Neural cell (in vitro differentiated cells): Measurements from ENCODE around the gene COPB2. TPM values are rescaled to one million over a fixed set of nuclear protein-coding genes. Genes with fewer than 3 reads are reported as not detected.

Experiments
- H2AFZ ChIP-seq: fragments of 200-600, 300-800 bp; sonication (generic), shearing (Covaris generic); 2 replicates; pipeline ENCODE4 v1.6.0; 2014; ENCODE audit warnings: low read depth, mild to moderate bottlenecking, antibody characterized with exemption, low read length, moderate library complexity
- H3F3A ChIP-seq: fragments of 200-600 bp; shearing (Covaris generic); 2 replicates; pipeline ENCODE4 v1.6.1; 2016; ENCODE audit warnings: mild to moderate bottlenecking, moderate library complexity, mixed read lengths, antibody characterized with exemption, low read length; ENCODE audit not compliant: insufficient read depth, poor library complexity, severe bottlenecking
- H3K27ac ChIP-seq: fragments of 200-600, 300-800 bp; sonication (generic), shearing (Covaris generic); 2 replicates; pipeline ENCODE4 v1.5.1; 2014; ENCODE audit warnings: mild to moderate bottlenecking, low read length, moderate library complexity
- H3K27me3 ChIP-seq: fragments of 300-800, 200-600 bp; sonication (generic), shearing (Covaris generic); 2 replicates; pipeline ENCODE4 v1.6.0; 2014; ENCODE audit warnings: mild to moderate bottlenecking, low read depth, low read length, moderate library complexity; ENCODE audit not compliant: insufficient read depth
- H3K36me3 ChIP-seq: fragments of 300-800, 200-600 bp; sonication (generic), shearing (Covaris generic); 2 replicates; pipeline ENCODE4 v1.5.1; 2014; ENCODE audit warnings: mild to moderate bottlenecking, antibody characterized with exemption, low read length, moderate library complexity; ENCODE audit not compliant: insufficient read depth
- H3K4me2 ChIP-seq: fragments of 300-800, 200-600 bp; sonication (generic), shearing (Covaris generic); 2 replicates; pipeline ENCODE4 v1.6.0; 2014; ENCODE audit warnings: mild to moderate bottlenecking, low read length
- H3K4me3 ChIP-seq: fragments of 300-800, 200-600 bp; sonication (generic), shearing (Covaris generic); 2 replicates; pipeline ENCODE4 v1.5.1; 2014; ENCODE audit warnings: mild to moderate bottlenecking, low read length, moderate library complexity
- H3K79me2 ChIP-seq: fragments of 200-600 bp; shearing (Covaris generic); replicated peaks from 2 replicates; pipeline ENCODE4 v1.6.0; 2014; ENCODE audit warnings: mild to moderate bottlenecking, low read length, moderate library complexity; ENCODE audit not compliant: insufficient read depth
- H3K9ac ChIP-seq: fragments of 300-800, 200-600 bp; sonication (generic), shearing (Covaris generic); 2 replicates; pipeline ENCODE4 v1.6.1; 2016; ENCODE audit warnings: mild to moderate bottlenecking, low read length, mixed read lengths
- H3K9me2 ChIP-seq: fragments of 200-600 bp; shearing (Covaris generic); 2 replicates; pipeline ENCODE4 v1.6.1; 2016; ENCODE audit warnings: mild to moderate bottlenecking, low read length, mixed read lengths; ENCODE audit not compliant: insufficient read depth
- H3K9me3 ChIP-seq: fragments of 200-600, 300-800 bp; sonication (generic), shearing (Covaris generic); 2 replicates; pipeline ENCODE4 v1.6.1; 2016; ENCODE audit warnings: mild to moderate bottlenecking, mixed run types, low read length, moderate library complexity, mixed read lengths
- H4K20me1 ChIP-seq: fragments of 200-600 bp; shearing (Covaris generic); 2 replicates; pipeline ENCODE4 v1.6.1; 2016; ENCODE audit warnings: mild to moderate bottlenecking, mixed run types; ENCODE audit not compliant: insufficient read depth
- EP300 ChIP-seq: fragments of 450-650 bp; conservative IDR thresholded peaks from 2 replicates; pipeline ENCODE4 v1.6.1; 2014; ENCODE audit warnings: antibody characterized with exemption, mild to moderate bottlenecking, moderate library complexity; ENCODE audit not compliant: poor library complexity, severe bottlenecking
- EZH2 ChIP-seq: fragments of 200-600, 300-800 bp; shearing (Covaris generic), sonication (generic); IDR thresholded peaks from 2 replicates; pipeline ENCODE4 v1.6.1; 2014; ENCODE audit warnings: antibody characterized with exemption, low read length, borderline replicate concordance, mild to moderate bottlenecking; ENCODE audit not compliant: insufficient read depth, poor library complexity, severe bottlenecking
- MXI1 ChIP-seq: fragments of 450-650 bp; conservative IDR thresholded peaks from 2 replicates; pipeline ENCODE4 v1.6.1; 2014; ENCODE audit warnings: antibody characterized with exemption, mild to moderate bottlenecking; ENCODE audit not compliant: poor library complexity, severe bottlenecking
- POLR2AphosphoS5 ChIP-seq: IDR thresholded peaks from 2 replicates; pipeline ENCODE4 v1.6.1; 2012
- RAD21 ChIP-seq: fragments of 450-650 bp; conservative IDR thresholded peaks from 2 replicates; pipeline ENCODE4 v1.6.1; 2014; ENCODE audit warnings: antibody characterized with exemption, mild to moderate bottlenecking, moderate library complexity
- SMC3 ChIP-seq: fragments of 450-650 bp; conservative IDR thresholded peaks from 2 replicates; pipeline ENCODE4 v1.6.1; 2014; ENCODE audit warnings: antibody characterized with exemption, mild to moderate bottlenecking, moderate library complexity; ENCODE audit not compliant: poor library complexity
- TAF1 ChIP-seq: IDR thresholded peaks from 2 replicates; pipeline ENCODE4 v1.6.1; 2012; ENCODE audit warnings: low read depth
- polyA plus RNA-seq: library from polyadenylated mRNA; depleted of rRNA; stranded (reverse); fragments of >200 nt; gene quantifications from 2 replicates; pipeline ENCODE4 v1.2.3, GENCODE V29; 2014
- TF ChIP-seq, protein P1 (sequence below): IDR thresholded peaks from 2 replicates; pipeline ENCODE4 v1.6.1; 2012; ENCODE audit warnings: borderline replicate concordance
- TF ChIP-seq, protein P2 (sequence below): fragments of 450-650 bp; IDR thresholded peaks from 2 replicates; pipeline ENCODE4 v1.5.1; 2014; ENCODE audit warnings: antibody characterized with exemption, mild to moderate bottlenecking, moderate library complexity; ENCODE audit not compliant: poor library complexity, severe bottlenecking

Gene COPB2
- polyA plus RNA-seq, 1 donor from 2014 or later: 63.5 TPM

DNA sequence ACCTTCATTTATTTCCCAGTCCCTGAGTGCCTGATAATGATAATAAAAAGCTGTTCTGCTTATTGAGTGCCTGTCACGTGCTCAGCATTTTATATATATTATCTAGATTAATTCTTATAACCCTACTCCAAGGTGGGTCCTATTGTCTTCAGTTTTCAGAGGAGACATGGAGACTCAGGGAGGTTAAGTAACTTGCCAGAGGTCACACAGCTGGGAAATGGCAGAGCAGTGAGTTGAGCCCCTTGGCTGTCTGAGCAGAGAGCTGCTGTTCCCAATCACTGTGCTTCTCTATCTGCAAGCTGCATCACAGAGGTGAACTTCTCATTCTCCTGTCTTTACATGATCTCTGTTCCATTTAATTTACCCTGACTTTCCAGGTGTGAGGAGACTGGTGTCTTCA is 77.9 kb downstream of the COPB2 start:
- Histone ChIP-seq H3K27me3 (no peaks in the 10 kb centered on the region), H3K27ac (no peak overlapping the region), H4K20me1 (no peaks in the 10 kb centered on the region), H3K4me2 (no peak overlapping the region), H3K9ac (no peak overlapping the region), H3K36me3 (no peaks in the 10 kb centered on the region), H3K79me2 (no peaks in the 10 kb centered on the region), H3F3A (no peaks in the 10 kb centered on the region), H3K4me3 (no peak overlapping the region), H3K9me2 (no peaks in the 10 kb centered on the region), H2AFZ (no peak overlapping the region), H3K9me3 (no peaks in the 10 kb centered on the region)
- TF ChIP-seq EP300 (no peak), TAF1 (no peak), SMC3 (no peak)

DNA sequence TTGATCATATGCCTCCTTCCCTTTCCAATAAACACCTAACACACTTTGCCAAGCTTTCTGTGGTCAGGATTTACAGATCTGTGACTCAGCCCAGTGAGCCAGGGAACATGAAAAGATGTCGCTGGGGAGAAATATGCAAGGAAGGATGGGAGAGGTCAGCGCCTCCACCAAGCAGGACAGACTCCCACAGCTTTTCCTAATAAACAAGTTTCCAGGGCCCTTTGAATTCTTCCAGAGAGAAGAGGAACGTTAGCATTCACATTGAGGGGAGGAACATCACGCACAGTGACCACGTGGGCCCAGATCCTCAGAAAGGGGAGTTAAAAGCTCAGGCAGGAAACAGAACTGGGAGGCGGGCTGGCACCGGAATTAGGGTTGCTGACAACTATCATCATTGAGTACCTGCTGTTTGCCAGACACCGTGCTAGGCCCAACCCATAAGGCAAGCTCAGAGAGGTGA is 78.9 kb downstream of the COPB2 start:
- TF ChIP-seq EP300: no peak
- Histone ChIP-seq H3K36me3 (no peaks in the 10 kb centered on the region), H3K27ac (no peak overlapping the region), H3K4me3 (no peak overlapping the region), H3K9me3 (no peaks in the 10 kb centered on the region), H3K9me2 (no peaks in the 10 kb centered on the region), H3K79me2 (no peaks in the 10 kb centered on the region), H3F3A (no peaks in the 10 kb centered on the region), H3K9ac (no peak overlapping the region), H3K4me2 (no peak overlapping the region), H2AFZ (no peak overlapping the region), H3K27me3 (no peaks in the 10 kb centered on the region), H4K20me1 (no peaks in the 10 kb centered on the region)

DNA sequence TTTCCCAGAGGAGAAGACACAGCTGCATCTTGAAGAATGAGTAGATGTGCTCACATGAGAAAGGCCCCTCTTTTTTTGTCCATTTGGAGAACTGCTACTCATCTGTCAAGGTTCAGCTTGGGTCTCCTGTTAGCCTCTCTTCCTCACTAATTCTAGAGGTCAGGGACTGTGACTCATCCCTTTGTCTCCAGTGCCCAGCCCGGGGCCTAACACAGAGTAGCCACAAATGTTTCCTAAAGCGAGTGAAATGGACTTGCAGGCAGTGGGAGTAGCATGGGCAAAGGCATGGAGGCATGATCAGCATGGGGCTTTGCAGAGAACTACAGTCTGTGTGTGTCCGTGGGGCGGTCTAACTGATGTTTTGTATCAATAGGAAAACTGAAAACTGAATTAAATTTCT is 79.6 kb downstream of the COPB2 start:
- Histone ChIP-seq H3F3A (no peaks in the 10 kb centered on the region), H4K20me1 (no peaks in the 10 kb centered on the region), H2AFZ (no peak overlapping the region), H3K4me2 (no peak overlapping the region), H3K27me3 (no peaks in the 10 kb centered on the region), H3K9ac (no peak overlapping the region), H3K79me2 (no peaks in the 10 kb centered on the region), H3K4me3 (no peak overlapping the region), H3K9me3 (no peaks in the 10 kb centered on the region), H3K9me2 (no peaks in the 10 kb centered on the region), H3K27ac (no peak overlapping the region), H3K36me3 (no peaks in the 10 kb centered on the region)
- TF ChIP-seq, protein P1, sequence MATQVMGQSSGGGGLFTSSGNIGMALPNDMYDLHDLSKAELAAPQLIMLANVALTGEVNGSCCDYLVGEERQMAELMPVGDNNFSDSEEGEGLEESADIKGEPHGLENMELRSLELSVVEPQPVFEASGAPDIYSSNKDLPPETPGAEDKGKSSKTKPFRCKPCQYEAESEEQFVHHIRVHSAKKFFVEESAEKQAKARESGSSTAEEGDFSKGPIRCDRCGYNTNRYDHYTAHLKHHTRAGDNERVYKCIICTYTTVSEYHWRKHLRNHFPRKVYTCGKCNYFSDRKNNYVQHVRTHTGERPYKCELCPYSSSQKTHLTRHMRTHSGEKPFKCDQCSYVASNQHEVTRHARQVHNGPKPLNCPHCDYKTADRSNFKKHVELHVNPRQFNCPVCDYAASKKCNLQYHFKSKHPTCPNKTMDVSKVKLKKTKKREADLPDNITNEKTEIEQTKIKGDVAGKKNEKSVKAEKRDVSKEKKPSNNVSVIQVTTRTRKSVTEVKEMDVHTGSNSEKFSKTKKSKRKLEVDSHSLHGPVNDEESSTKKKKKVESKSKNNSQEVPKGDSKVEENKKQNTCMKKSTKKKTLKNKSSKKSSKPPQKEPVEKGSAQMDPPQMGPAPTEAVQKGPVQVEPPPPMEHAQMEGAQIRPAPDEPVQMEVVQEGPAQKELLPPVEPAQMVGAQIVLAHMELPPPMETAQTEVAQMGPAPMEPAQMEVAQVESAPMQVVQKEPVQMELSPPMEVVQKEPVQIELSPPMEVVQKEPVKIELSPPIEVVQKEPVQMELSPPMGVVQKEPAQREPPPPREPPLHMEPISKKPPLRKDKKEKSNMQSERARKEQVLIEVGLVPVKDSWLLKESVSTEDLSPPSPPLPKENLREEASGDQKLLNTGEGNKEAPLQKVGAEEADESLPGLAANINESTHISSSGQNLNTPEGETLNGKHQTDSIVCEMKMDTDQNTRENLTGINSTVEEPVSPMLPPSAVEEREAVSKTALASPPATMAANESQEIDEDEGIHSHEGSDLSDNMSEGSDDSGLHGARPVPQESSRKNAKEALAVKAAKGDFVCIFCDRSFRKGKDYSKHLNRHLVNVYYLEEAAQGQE: no peak
- no peak for TF ChIP-seq POLR2AphosphoS5
- TF ChIP-seq EZH2: no peak
- TF ChIP-seq EP300: no peak
- no peak for TF ChIP-seq MXI1
- TF ChIP-seq SMC3: no peak
- TF ChIP-seq RAD21: no peak
- TF ChIP-seq TAF1: no peak
- TF ChIP-seq, protein P2, sequence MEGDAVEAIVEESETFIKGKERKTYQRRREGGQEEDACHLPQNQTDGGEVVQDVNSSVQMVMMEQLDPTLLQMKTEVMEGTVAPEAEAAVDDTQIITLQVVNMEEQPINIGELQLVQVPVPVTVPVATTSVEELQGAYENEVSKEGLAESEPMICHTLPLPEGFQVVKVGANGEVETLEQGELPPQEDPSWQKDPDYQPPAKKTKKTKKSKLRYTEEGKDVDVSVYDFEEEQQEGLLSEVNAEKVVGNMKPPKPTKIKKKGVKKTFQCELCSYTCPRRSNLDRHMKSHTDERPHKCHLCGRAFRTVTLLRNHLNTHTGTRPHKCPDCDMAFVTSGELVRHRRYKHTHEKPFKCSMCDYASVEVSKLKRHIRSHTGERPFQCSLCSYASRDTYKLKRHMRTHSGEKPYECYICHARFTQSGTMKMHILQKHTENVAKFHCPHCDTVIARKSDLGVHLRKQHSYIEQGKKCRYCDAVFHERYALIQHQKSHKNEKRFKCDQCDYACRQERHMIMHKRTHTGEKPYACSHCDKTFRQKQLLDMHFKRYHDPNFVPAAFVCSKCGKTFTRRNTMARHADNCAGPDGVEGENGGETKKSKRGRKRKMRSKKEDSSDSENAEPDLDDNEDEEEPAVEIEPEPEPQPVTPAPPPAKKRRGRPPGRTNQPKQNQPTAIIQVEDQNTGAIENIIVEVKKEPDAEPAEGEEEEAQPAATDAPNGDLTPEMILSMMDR: no peak
